HG03442 (cell line): ENCODE results near the gene CLRN2.
"Not testable (repeated sequence)": the region's sequence is repeated elsewhere in the genome, so short reads cannot be mapped to it uniquely, and the experiment has no call there.

Experiments used
- ATAC-seq: cut with Tn5 transposase; IDR thresholded peaks from one replicate; pipeline ENCODE4 v1.9.1; 2021; ENCODE audit warnings: mild to moderate bottlenecking, moderate library complexity; ENCODE audit not compliant: unreplicated experiment

Gene CLRN2

GRCh38 chr4:17502756-17503155, 12.2 kb upstream of the CLRN2 start:
- no peak for ATAC-seq

- no peak for ATAC-seq
Observed at GRCh38 chr4:17504081-17504480, 10.9 kb upstream of the CLRN2 start.

- no peak for ATAC-seq
Observed at GRCh38 chr4:17510582-17510981, 4.4 kb upstream of the CLRN2 start.

- ATAC-seq, result no peak
Observed at GRCh38 chr4:17511051-17511450, 3.9 kb upstream of the CLRN2 start.

- ATAC-seq, result peak; percentile 51
Observed at GRCh38 chr4:17511509-17511949, 3.4 kb upstream of the CLRN2 start.

- peak; percentile 94 for ATAC-seq
Observed at GRCh38 chr4:17511950-17512795, 2.8 kb upstream of the CLRN2 start, which contains the start of gene QDPR. Gene QDPR, minus strand, starts transcription at chr4:17512090. Its CDS starts 36 bp downstream, at chr4:17512054.

GRCh38 chr4:17512973-17513665, 1.8 kb upstream of the CLRN2 start:
- no peak for ATAC-seq

- no peak for ATAC-seq
Observed at GRCh38 chr4:17515445-17516407, 761 bp downstream of the CLRN2 start.

GRCh38 chr4:17516980-17517379, 2.0 kb downstream of the CLRN2 start:
- no peak for ATAC-seq

GRCh38 chr4:17517664-17518063, 2.7 kb downstream of the CLRN2 start:
- ATAC-seq, result no peak

- no peak for ATAC-seq
Observed at GRCh38 chr4:17521595-17521994, 6.6 kb downstream of the CLRN2 start.

GRCh38 chr4:17523662-17524061, 8.7 kb downstream of the CLRN2 start:
- no peak for ATAC-seq

GRCh38 chr4:17526695-17527477, 11.9 kb downstream of the CLRN2 start:
- no peak for ATAC-seq

- no peak for ATAC-seq
Observed at GRCh38 chr4:17528551-17529165, 13.7 kb downstream of the CLRN2 start.

- no peak for ATAC-seq
Observed at GRCh38 chr4:17531538-17532285, 16.7 kb downstream of the CLRN2 start.

GRCh38 chr4:17534705-17535104, 19.7 kb downstream of the CLRN2 start:
- no peak for ATAC-seq

GRCh38 chr4:17535242-17535641, 20.3 kb downstream of the CLRN2 start:
- ATAC-seq, result peak; percentile 52

- peak; percentile 44 for ATAC-seq
Observed at GRCh38 chr4:17535906-17536305, 20.9 kb downstream of the CLRN2 start.

- ATAC-seq, result not testable (repeated sequence)
Observed at GRCh38 chr4:17537060-17537459, 22.1 kb downstream of the CLRN2 start.
